Gastroesophageal sphincter (tissue), 4 donors: ENCODE results near the gene NTHL1. TPM values are rescaled to one million over a fixed set of nuclear protein-coding genes. Genes with fewer than 3 reads are reported as not detected.
"Not testable (repeated sequence)": the region's sequence is repeated elsewhere in the genome, so short reads cannot be mapped to it uniquely, and the experiment has no call there.

ENCODE experiments used
- ATAC-seq: fragments of 150-250 bp; one replicate; pipeline ENCODE4 v1.9.1; 2016; ENCODE audit warnings: mild to moderate bottlenecking, moderate library complexity
- H3K27ac ChIP-seq, 4 donors: fragments of 200-600 bp; sonication (generic) in 3 of 4; 1 replicate in 3 of 4; 2 replicates in 1 of 4; pipeline ENCODE4 v1.5.1; 2016 to 2019
- H3K27me3 ChIP-seq: fragments of 200-600 bp; sonication (generic); one replicate; pipeline ENCODE4 v1.5.1; 2019
- H3K36me3 ChIP-seq, 2 donors: fragments of 200-600 bp; sonication (generic); one replicate each; pipeline ENCODE4 v1.5.1; 2019; ENCODE audit warnings: control low read depth in 1 of 2
- H3K4me1 ChIP-seq, 3 donors: fragments of 200-600 bp; sonication (generic); 1 replicate in 2 of 3; 2 replicates in 1 of 3; pipeline ENCODE4 v1.5.1; 2016 to 2019; ENCODE audit warnings: control low read depth in 2 of 3
- H3K4me3 ChIP-seq, 2 donors: fragments of 200-600 bp; sonication (generic); one replicate each; pipeline ENCODE4 v1.5.1; 2019; ENCODE audit warnings: mild to moderate bottlenecking in 1 of 2, moderate library complexity in 1 of 2
- H3K9me3 ChIP-seq, 3 donors: fragments of 200-600 bp; sonication (generic); one replicate each; pipeline ENCODE4 v1.5.1; 2017 to 2019; ENCODE audit warnings: control low read depth in 2 of 3
- EP300 ChIP-seq: sonication (generic); formaldehyde crosslinking; IDR thresholded peaks from one replicate; pipeline ENCODE4 v1.6.1; 2017; ENCODE audit warnings: antibody characterized with exemption, mild to moderate bottlenecking
- POLR2A ChIP-seq, 2 donors: fragments of 450-650 bp; IDR thresholded peaks; one replicate each; pipeline ENCODE4 v1.6.1; 2017; ENCODE audit warnings: antibody characterized with exemption in 2 of 2, mild to moderate bottlenecking in 2 of 2, moderate library complexity in 1 of 2
- POLR2AphosphoS5 ChIP-seq: sonication (generic); formaldehyde crosslinking; IDR thresholded peaks from one replicate; pipeline ENCODE4 v1.6.1; 2017; ENCODE audit warnings: antibody characterized with exemption
- WGBS, 2 donors: methylation state at CpG; one replicate each; pipeline ENCODE4 v1.1.5; 2018; ENCODE audit warnings: low coverage in 1 of 2; 5-methylcytosine and 5-hydroxymethylcytosine counted together
- total RNA-seq, 4 donors: library from RNA; depleted of rRNA; stranded (reverse); fragments of >200 nt; gene quantifications; one replicate each; pipeline ENCODE4 v1.1.0, GENCODE V29; 2016
- TF ChIP-seq, protein P1 (sequence below), 4 experiments: fragments of 200-600 bp in 2 of 4; fragments of 450-650 bp in 2 of 4; sonication (generic) in 1 of 4; IDR thresholded peaks; one replicate each; pipeline ENCODE4 v1.5.1; 2017 to 2019; ENCODE audit warnings: antibody characterized with exemption in 4 of 4, mild to moderate bottlenecking in 2 of 4, moderate library complexity in 2 of 4

The NTHL1 gene
- total RNA-seq, 4 donors from 2014 or later = 18.4 to 25.4 (median 21.6) TPM

DNA sequence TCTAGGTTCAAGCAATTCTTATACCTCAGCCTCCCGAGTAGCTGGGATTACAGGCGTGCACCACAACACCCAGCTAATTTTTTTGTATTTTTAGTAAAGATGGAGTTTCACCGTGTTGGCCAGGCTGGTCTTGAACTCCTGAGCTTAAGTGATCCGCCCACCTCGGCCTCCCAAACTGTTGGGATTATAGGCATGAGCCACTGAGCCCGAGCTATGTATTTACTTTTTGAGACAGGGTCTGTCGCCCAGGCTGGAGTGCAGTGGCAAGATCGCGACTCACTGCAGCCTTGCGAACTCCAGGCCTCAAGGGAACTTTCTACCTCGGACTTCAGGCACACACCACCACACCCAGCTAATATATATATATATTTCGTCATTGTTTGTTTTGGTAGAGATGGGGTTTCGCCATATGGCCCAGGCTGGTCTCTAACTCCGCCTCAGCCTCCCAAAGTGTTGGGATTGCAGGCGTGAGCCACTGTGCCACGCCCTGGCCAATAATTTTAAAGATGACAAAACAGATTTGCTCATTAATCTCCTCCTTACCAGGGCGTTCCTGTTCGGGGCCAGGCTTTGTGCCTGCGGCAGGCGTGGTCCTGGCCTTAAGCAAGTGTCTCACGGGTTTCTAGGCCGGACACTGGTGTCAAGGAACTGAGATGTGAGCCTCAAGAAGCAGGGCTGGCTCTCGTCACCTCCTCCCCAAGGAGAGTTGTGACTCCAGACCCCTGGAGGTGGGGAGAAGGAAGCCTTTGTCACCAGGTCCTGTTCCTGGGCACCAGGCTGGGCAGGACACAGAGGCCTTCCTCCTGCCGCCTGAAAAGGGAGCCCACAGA, 32.3 kb downstream of the NTHL1 start:
- ATAC-seq = no peak
- Histone ChIP-seq H3K27ac (no peak overlapping the region), H3K36me3 (no peaks in the 10 kb centered on the region), H3K9me3 (no peaks in the 10 kb centered on the region), H3K4me3 (no peak overlapping the region), H3K27me3 (peaks cover 38% of the 10 kb centered on the region), H3K4me1 (peaks cover 0 to 15% (median 8%) of the 10 kb centered on the region in 3 donors)
- TF ChIP-seq POLR2AphosphoS5 (no peak), EP300 (no peak)
- WGBS, 2 donors = 66 to 86% methylated on average over 4 to 15 of the region's 24 CpGs

DNA sequence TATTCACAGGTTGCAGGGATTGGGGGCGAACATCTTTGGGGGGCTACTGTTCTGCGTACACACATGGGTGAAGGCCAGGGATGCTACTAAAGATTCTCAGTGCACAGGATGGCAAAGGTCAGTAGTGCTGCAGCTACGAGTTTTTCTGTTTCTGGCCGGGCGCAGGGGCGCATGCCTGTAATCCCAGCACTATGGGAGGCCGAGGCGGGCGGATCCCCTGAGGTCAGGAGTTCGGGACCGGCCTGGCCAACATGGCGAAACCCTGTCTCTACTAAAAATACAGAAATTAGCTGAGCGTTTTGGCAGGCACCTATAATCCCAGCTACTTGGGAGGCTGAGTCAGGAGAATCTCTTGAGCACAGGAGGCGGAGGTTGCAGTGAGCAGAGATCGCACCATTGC, 34.1 kb downstream of the NTHL1 start:
- Histone ChIP-seq H3K4me1 (peaks cover 0 to 17% (median 8%) of the 10 kb centered on the region in 3 donors), H3K4me3 (no peak overlapping the region), H3K9me3 (no peaks in the 10 kb centered on the region), H3K27ac (no peak overlapping the region), H3K36me3 (no peaks in the 10 kb centered on the region), H3K27me3 (peaks cover 20% of the 10 kb centered on the region)
- no peak for ATAC-seq
- WGBS, 2 donors = 77 to 82% methylated on average over 5 to 12 of the region's 15 CpGs
- TF ChIP-seq POLR2AphosphoS5 (no peak), EP300 (no peak), POLR2A (IDR thresholded peaks at IDR 0.05) (no peak)
- TF ChIP-seq, protein P1, sequence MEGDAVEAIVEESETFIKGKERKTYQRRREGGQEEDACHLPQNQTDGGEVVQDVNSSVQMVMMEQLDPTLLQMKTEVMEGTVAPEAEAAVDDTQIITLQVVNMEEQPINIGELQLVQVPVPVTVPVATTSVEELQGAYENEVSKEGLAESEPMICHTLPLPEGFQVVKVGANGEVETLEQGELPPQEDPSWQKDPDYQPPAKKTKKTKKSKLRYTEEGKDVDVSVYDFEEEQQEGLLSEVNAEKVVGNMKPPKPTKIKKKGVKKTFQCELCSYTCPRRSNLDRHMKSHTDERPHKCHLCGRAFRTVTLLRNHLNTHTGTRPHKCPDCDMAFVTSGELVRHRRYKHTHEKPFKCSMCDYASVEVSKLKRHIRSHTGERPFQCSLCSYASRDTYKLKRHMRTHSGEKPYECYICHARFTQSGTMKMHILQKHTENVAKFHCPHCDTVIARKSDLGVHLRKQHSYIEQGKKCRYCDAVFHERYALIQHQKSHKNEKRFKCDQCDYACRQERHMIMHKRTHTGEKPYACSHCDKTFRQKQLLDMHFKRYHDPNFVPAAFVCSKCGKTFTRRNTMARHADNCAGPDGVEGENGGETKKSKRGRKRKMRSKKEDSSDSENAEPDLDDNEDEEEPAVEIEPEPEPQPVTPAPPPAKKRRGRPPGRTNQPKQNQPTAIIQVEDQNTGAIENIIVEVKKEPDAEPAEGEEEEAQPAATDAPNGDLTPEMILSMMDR (IDR thresholded peaks at IDR 0.05) = no peak

DNA sequence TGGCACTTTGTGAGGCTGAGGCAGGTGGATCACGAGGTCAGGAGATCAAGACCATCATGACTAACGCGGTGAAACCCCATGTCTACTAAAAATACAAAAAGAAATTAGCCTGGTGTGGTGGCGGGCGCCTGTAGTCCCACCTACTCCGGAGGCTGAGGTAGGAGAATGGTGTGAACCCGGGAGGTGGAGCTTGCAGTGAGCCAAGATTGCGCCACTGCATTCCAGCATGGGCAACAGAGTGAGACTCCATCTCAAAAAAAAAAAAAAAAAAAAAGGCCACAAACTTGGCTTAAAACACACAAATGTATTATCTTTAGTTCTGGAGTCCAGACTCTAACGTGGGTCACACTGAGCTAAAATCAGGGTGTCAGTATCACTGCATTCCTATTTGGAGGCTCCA, 35.9 kb downstream of the NTHL1 start:
- H3K27me3 ChIP-seq, H3K36me3 ChIP-seq, H3K4me3 ChIP-seq, ATAC-seq, H3K9me3 ChIP-seq, H3K27ac ChIP-seq: not testable (repeated sequence)
- peaks cover 4 to 35% (median 25%) of the 10 kb centered on the region in 3 donors for H3K4me1 ChIP-seq
- 66 to 79% methylated on average over 4 to 9 of the region's 9 CpGs for WGBS, 2 donors

DNA sequence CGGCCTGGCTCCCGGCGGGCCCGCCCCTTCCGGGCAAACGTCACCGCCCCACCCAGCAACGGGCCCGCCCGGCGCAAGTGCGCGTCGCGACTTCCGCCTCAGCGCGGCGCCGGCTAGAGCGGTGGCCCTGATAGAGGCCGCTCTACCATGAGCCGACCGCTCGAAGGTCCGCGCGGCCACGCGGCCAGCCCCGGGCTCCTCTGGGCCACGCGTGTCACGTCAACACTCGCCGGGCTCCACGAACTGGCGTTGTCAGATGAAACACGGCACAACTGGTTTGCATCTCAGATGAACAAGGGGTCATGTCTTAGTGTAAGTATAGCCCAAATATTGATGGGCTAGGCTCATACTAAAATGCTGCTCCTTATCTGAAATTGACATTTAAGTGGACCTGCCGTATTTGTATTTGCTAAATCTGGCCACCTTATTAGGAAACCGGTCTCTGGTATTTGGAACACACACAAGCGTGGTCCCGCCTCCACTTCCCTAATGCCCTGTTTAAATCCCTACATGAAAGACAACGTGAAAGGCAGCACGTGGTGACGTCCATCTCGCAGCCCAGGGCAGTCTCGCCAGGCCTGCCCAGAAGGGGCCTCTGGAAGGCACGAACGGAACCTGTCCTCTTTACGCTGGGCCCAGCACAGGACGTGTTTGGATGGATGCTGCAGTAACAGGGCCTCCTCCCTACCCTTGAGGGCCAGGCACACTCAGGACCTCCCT, 37.7 kb downstream of the NTHL1 start, which contains the start of gene ZNF598:
Gene ZNF598 (minus strand): TSS at position 31 of the 720 bp plus-strand sequence.
- H3K36me3 ChIP-seq = peaks cover 0 to 4% of the 10 kb centered on the region in 2 donors
- peak within 1 kb of the TSS; percentile 70 to 90 for H3K4me3 ChIP-seq
- peak within 1 kb of the TSS; percentile 92 to 95 (median 94) for H3K27ac ChIP-seq
- ATAC-seq = peak; percentile 96
- peaks cover 4 to 53% (median 33%) of the 10 kb centered on the region in 3 donors for H3K4me1 ChIP-seq
- H3K27me3 ChIP-seq = no peaks in the 10 kb centered on the region
- H3K9me3 ChIP-seq = no peaks in the 10 kb centered on the region
- TF ChIP-seq POLR2AphosphoS5 (peak; percentile 88), POLR2A (IDR thresholded peaks at IDR 0.05) (peak; percentile 89 to 93), EP300 (no peak)
- TF ChIP-seq, protein P1 (IDR thresholded peaks at IDR 0.05) = peak in 3 of 4 experiments; percentile 11 to 26 (median 20)
- 0 to 8% methylated on average over 2 to 8 of the region's 52 CpGs for WGBS, 2 donors

DNA sequence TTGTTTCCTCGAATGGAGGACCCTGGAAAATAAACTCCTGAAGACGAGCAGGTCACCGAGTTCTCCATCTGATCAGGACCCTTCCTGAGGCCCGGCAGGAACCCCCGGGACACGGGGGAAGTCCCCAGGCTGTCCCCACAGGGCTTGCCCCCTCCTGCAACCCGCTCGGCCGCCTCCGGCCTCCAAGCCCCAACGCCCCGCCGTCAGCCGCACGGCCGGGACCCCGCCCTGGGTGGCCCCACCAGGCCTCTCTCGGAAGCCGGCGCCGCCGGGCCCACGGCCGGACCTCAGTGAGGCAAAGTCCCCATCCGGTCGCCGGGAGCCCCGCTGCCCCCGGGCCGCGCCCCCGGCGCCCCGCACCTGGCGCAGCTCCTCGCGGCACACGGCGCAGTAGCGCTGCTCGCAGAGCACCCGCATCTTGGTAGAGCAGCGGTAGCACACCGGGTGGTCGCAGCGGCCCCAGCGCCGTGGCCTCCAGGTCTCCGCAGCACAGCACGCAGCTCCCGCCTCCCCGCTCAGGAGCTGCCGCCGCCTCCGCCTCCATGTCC, 38.4 kb downstream of the NTHL1 start:
- no peak for TF ChIP-seq EP300
- TF ChIP-seq, protein P1 (IDR thresholded peaks at IDR 0.05) = peak in 1 of 4 experiments; percentile 16
- ATAC-seq = peak; percentile 21

More for the DNA sequence above, 38.4 kb downstream of the NTHL1 start:
- H3K36me3 ChIP-seq = peaks cover 0 to 9% of the 10 kb centered on the region in 2 donors
- no CpG with 5 or more reads among the region's 55 CpGs for WGBS, 2 donors
- H3K9me3 ChIP-seq = no peaks in the 10 kb centered on the region
- peak overlapping the region; percentile 85 to 95 (median 94) for H3K27ac ChIP-seq
- no peaks in the 10 kb centered on the region for H3K27me3 ChIP-seq
- H3K4me3 ChIP-seq = peak overlapping the region; percentile 70 to 90
- peaks cover 4 to 60% (median 36%) of the 10 kb centered on the region in 3 donors for H3K4me1 ChIP-seq
